Right ventricle myocardium superior (tissue), 1 donor: ENCODE measurements around the gene RPS18. TPM values are rescaled to one million over a fixed set of nuclear protein-coding genes. Genes with fewer than 3 reads are reported as not detected.
"Not testable (repeated sequence)": the region's sequence is repeated elsewhere in the genome, so short reads cannot be mapped to it uniquely, and the experiment has no call there.

ENCODE experiments used
- ATAC-seq: fragments of 200-7000 bp; cut with Tn5 transposase; one replicate; pipeline ENCODE4 v1.9.1; 2020; ENCODE audit warnings: mild to moderate bottlenecking; ENCODE audit not compliant: poor library complexity
- DNase-seq: peaks from one replicate; pipeline ENCODE4 v3.0.0-alpha.2; 2020
- intact Hi-C: fragments of 100-400 bp; cut with DNase I; formaldehyde crosslinking; loops from one replicate; pipeline ENCODE4 v1.11.2; 2022
- long read RNA-seq: library from polyadenylated mRNA; unstranded; transcript quantifications from one replicate; pipeline ENCODE4 v2.0.0, GENCODE V29; 2021
- total RNA-seq: library from RNA; stranded (reverse); fragmentation: NEBNext Ultra II Directional; extraction: Animal tissue kit (Norgen Biotek cat#: 25700); gene quantifications from one replicate; pipeline ENCODE4 v1.2.1, GENCODE V29; 2021
- donor health status: DM: no; HTN: yes; CAD: no; lungs with severe emphysema.

The RPS18 gene
- 863 TPM for total RNA-seq
- long read RNA-seq, transcript RPS18-230 (6 exons, 613 nt): major isoform, 223 of 241 reads
- long read RNA-seq, partial matches to known transcripts: 9 of 241 reads
- long read RNA-seq, other reads (novel, unspliced or antisense): 1 of 241 reads

DNA sequence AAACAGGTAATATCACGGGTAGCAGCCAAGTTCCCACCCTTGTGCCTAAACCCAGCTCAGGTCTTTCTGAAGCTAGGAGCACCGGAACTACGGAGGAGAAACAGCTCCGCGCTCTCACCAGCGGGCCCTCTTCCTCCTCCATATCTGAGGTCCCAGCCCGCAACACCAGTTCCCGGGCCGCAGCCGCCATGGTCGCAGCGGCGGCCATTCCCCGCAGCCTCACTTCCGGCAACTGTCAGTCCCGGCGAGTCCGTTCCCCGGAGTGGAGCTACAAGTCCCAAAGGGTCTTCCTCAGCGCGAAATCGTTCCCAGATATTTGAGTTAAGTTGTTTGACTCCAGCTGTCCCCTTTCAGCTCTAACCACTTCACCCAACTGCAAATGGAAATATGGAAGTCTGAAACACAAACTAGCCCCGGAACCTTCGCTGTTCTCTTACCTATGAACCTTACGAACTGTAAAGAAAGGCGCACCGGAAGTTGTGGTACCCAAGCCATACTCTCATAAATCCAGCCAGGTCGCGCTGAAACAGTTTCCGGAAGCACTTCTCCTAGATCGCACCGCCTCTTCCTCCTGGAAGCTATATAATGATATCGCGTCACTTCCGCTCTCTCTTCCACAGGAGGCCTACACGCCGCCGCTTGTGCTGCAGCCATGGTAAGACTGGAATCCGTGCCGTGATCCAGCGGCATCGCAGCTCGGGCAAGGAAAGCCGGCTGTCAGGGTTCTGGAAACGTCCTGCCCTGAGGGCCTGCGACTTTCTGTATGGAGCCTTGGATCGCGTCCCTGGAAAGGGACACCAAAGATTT lies at the start of gene RPS18, which contains the start of gene VPS52:
Gene RPS18, plus strand, starts transcription at position 608 of the 807 bp plus-strand sequence. Its CDS starts 45 bp downstream, at position 653.
Gene VPS52, minus strand, starts transcription at position 409 of the 807 bp plus-strand sequence. Its CDS starts 201 bp downstream, at position 208.
- intact Hi-C loops: no loop called here
- DNase-seq: peak; percentile 93
- ATAC-seq: peak; percentile 97

- intact Hi-C loops, DNase-seq, ATAC-seq: not testable (repeated sequence)
These were observed 45.3 kb upstream of the RPS18 start for GRCh38 chr6:33226503-33227120.

GRCh38 chr6:33235221-33235634 lies 36.6 kb upstream of the RPS18 start:
- ATAC-seq: no peak
- intact Hi-C loops: no loop called here

GRCh38 chr6:33236328-33236727 lies 35.5 kb upstream of the RPS18 start:
- no peak for DNase-seq
- ATAC-seq: no peak
- intact Hi-C loops: no loop called here

More at GRCh38 chr6:33235221-33235634, 36.6 kb upstream of the RPS18 start:
- DNase-seq: no peak

GRCh38 chr6:33236852-33237251 lies 35.0 kb upstream of the RPS18 start:
- no peak for ATAC-seq
- no peak for DNase-seq
- intact Hi-C loops: no loop called here

DNA sequence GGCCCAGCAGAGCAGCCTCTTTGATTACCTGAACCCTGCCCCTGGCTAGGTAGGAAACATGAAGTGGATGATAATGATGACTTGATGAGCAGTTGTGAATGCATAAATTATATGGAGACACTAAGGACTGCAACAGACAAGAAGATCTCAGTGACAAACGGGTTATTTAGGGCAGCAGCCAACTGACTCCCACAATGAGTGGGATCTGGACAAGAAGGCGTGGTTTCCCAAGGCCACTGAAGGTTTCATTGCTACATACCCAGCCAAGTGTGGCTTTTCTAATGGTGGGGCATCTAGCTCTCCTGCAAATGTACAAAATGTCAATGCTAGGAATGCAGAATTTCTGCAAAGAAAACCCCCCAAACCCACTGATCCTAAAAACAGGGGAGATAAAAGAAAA lies 34.1 kb upstream of the RPS18 start:
- intact Hi-C loops: no loop called here
- ATAC-seq: no peak
- DNase-seq: no peak

- no peak for DNase-seq
- intact Hi-C loops: no loop called here
- no peak for ATAC-seq
These were observed 29.9 kb upstream of the RPS18 start for GRCh38 chr6:33241968-33242367.

GRCh38 chr6:33243476-33243875 lies 28.4 kb upstream of the RPS18 start:
- DNase-seq (no peak), ATAC-seq (no peak)
- intact Hi-C loops: no loop called here

DNA sequence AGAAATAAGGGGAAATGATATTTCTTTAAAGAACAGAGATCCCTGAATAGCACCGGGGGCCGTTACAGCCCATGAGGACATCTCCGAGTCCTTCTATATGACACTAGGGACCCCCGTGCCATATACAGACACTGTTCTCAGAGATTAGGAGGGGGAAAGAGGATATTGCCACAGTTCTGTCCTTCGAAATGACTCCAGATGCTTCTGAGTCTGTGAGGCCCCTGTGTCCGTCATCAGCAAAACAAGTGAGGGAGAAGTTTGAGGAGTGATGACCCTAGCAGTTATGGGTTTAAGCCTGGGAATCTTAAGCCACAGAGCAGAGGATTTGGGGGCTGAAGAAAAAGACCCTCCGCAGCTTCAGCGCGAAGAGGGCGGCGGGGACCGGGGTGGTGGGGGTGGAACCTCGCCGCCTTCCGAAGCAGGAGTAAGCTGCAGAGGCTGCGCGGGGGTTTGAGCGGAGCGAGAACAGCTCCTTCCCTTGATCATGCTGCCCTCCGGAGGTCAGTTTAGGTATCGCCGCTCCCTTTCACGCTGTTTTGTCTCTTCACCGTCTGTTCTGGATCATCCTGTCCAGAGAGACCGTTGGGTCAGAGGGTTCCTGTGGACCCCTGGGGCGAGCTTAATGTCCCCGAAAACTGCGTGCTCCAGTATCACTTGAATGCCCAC lies 23.8 kb upstream of the RPS18 start:
- intact Hi-C loops: loop anchor here (5.0 kb wide), 4 partner anchors 41 to 236 kb away; partner anchors contain the start of gene RING1
- peak; percentile 92 for DNase-seq
- peak; percentile 79 for ATAC-seq

GRCh38 chr6:33248643-33248931 lies 23.3 kb upstream of the RPS18 start:
- intact Hi-C loops: loop anchor here (5.0 kb wide), 4 partner anchors 41 to 236 kb away; partner anchors contain the start of gene RING1
- DNase-seq: peak; percentile 50
- peak; percentile 22 for ATAC-seq

GRCh38 chr6:33248932-33249731 lies 22.7 kb upstream of the RPS18 start:
- DNase-seq: peak; percentile 99
- peak; percentile 97 for ATAC-seq
- intact Hi-C loops: loop anchor here (5.0 kb wide), 4 partner anchors 42 to 237 kb away; partner anchors contain the start of gene RING1

DNA sequence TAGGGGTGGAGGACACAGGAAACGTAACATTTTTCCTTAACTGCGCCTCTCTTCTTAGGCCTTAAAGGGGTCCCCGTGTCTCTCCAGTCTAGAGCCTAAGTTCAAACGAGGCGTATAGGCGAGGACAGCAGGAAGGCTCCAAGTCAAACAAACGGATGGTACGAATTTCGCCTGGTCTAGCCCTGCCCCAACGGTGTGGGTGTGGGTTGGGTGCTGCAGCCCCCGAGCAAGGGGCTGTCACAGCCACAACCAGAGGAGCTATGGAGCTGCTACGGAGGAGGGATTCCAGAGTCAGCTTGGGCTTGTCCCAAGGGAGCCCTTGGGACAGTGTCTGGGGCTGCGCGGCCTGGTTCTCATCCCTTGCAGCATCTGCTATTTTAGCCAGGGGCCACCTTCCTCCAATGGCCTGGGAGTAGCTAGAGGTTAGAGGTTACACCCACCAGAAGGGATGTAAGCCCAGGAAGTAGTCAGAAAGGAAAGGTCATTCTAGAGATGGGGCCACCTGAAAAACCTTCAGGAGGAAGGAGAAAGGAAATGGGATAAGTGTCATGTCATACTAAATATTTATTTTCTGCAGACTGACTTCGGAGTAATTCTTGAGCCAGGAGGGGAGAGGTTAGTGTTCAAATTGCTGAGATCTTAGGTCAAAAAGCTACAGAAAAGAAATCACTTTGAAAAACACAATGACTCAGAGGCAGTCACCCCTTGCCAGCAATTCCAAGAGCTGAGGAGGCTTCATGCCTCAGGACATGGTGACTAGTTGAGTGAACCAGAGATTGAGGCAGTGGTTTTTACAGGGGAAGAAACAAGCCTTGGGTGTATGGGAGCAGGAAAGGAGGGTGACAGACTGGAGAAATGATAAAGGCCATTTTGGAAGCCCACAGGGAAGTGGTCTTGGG lies 21.9 kb upstream of the RPS18 start:
- ATAC-seq (no peak), DNase-seq (no peak)
- intact Hi-C loops: loop anchor here (5.0 kb wide), 4 partner anchors 43 to 238 kb away; partner anchors contain the start of gene RING1

DNA sequence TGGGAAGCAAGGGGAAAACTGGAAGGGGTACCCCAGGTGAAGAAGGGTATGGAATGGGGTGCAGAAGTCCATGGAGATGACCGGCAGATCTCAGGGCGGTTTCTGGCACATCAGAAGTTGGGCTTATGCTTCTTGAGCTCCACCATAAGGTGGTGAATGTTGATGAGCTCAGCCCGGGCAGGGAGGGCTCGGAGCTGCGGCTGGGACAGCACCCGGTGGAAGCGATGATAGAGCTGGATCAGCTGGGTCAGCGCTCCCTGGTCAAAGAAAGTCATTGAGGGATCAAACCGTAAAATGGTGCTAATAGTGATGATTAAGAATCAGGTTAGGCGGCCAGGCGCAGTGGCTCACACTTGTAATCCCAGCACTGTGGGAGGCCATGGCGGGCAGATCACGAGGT lies 21.1 kb upstream of the RPS18 start:
- ATAC-seq (no peak), DNase-seq (no peak)
- intact Hi-C loops: no loop called here

GRCh38 chr6:33251395-33252012 lies 20.4 kb upstream of the RPS18 start:
- ATAC-seq: no peak
- DNase-seq: no peak
- intact Hi-C loops: no loop called here

DNA sequence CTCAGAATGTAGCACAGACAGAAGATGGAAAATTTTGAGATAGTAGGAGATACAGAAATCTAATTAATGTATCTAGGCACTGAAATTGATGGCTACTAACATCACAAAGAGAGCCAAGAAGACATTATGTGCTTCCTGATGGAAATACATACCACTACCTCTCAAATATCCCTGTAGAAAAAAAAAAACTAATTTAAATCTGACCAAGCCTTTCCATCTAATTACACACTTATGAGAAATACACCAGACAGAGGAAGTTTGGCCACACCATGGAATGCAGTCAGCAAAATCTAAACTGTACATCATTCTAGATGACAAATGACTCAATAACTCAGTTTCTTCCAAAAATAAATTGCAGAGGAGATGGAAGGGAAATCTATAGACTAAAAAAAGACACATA lies 19.1 kb upstream of the RPS18 start:
- ATAC-seq (no peak), DNase-seq (no peak)
- intact Hi-C loops: no loop called here

DNA sequence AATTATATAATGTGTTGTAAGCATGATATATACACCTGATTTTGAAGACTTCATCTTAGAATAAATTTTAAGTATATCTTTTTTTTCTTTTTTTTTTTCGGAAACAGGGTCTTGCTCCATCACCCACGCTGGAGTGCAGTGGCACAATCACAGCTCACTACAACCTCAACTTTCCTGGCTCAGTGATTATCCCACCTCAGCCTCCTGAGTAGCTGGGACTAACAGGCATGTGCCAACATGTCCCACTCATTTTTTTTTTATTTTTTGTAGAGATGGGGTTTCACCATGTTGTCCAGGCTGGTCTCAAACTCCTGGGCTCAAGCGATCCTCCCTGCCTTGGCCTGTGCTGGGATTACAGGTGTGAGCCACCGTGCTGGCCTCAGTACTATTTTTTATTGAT lies 17.3 kb upstream of the RPS18 start:
- DNase-seq (no peak), ATAC-seq (no peak)
- intact Hi-C loops: no loop called here

DNA sequence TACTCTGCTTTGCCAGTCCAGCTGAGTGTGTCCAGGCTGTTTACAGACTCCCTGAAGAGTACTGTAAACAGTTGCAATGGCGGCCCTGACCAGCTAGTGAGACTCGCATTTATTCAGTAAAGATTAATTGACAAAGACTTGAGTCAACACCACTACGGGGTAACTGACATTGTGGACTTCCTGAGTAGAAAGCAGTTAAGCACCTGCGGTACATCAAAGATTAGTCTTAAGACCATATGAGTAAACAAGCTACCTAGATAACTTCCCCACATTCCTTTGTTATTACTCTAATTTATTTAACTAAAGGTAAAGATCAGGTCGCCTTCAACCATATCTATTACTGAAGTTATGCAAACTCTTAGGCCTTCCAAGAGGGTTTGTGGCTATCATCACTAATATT lies 12.8 kb upstream of the RPS18 start:
- intact Hi-C loops: no loop called here
- DNase-seq (no peak), ATAC-seq (no peak)
